Adipocyte (in vitro differentiated cells): ENCODE data around the gene CRB2.
A peak's percentile ranks its signal among the peaks of the same experiment; 100 is the strongest.
"Not testable (repeated sequence)": the region's sequence is repeated elsewhere in the genome, so short reads cannot be mapped to it uniquely, and the experiment has no call there.

ENCODE experiments used
- DNase-seq: peaks from one replicate; pipeline ENCODE4 v3.0.0-alpha.2; 2015; ENCODE audit warnings: low read depth
- H3K27me3 ChIP-seq: replicated peaks from 2 replicates; pipeline ENCODE4 v1.7.0; 2013; ENCODE audit warnings: mild to moderate bottlenecking, low read length, moderate library complexity; ENCODE audit not compliant: control insufficient read depth, insufficient read depth
- H3K36me3 ChIP-seq: 2 replicates; pipeline ENCODE4 v1.7.0; 2013; ENCODE audit warnings: low read length, mild to moderate bottlenecking, moderate library complexity; ENCODE audit not compliant: control insufficient read depth, insufficient read depth, severe bottlenecking
- H3K4me1 ChIP-seq: 2 replicates; pipeline ENCODE4 v1.7.0; 2013; ENCODE audit warnings: mild to moderate bottlenecking, low read length, moderate library complexity; ENCODE audit not compliant: control insufficient read depth, insufficient read depth
- H3K4me3 ChIP-seq: 2 replicates; pipeline ENCODE4 v1.7.0; 2013; ENCODE audit warnings: mild to moderate bottlenecking, low read length, moderate library complexity
- H3K9ac ChIP-seq: 2 replicates; pipeline ENCODE4 v1.7.0; 2013; ENCODE audit warnings: mild to moderate bottlenecking, low read length, moderate library complexity
- H3K9me3 ChIP-seq: 2 replicates; pipeline ENCODE4 v1.7.0; 2013; ENCODE audit warnings: mild to moderate bottlenecking, low read length, moderate library complexity; ENCODE audit not compliant: control insufficient read depth

CRB2 gene

DNA sequence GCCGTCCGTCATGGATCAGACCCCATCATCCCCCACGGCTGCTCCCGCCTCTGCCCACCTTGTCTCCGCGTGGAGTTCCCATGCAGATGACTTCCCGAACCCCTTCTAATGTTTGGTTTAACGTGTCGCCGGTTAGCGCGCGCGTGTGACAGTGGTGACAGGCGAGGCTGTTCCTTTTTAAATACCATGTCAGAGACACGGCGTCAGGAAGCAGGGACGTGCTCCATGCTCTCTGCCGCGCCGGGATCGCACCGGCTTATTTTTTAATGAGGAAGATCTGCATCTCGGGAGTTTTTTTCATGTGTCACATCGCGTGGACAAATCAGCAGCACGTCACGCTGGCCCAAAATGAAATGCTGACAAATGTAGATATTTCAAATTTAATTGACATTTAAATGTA is 35.9 kb downstream of the CRB2 start:
- Histone ChIP-seq H3K4me3 (no peak overlapping the region), H3K27me3 (peaks cover 13% of the 10 kb centered on the region), H3K9ac (no peak overlapping the region), H3K4me1 (no peaks in the 10 kb centered on the region), H3K9me3 (peaks cover 6% of the 10 kb centered on the region), H3K36me3 (no peaks in the 10 kb centered on the region)
- DNase-seq, result no peak

DNA sequence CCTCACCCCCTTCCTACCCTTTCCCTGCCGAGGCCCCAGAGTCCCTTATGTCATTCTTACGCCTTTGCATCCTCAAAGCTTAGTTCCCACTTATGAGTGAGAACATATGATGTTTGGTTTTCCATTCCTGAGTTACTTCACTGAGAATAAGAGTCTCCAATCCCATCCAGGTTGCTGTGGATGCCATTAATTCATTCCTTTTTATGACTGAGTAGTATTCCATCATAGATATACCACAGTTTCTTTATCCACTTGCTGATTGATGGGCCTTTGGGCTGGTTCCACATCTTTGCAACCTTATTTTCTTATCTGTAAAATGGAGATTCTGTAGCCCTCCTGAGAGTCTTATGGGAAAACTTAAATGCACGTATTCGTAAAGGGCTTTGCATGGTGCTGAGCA is 36.8 kb downstream of the CRB2 start:
- Histone ChIP-seq H3K4me3 (no peak overlapping the region), H3K9me3 (peaks cover 6% of the 10 kb centered on the region), H3K9ac (no peak overlapping the region), H3K27me3 (peaks cover 12% of the 10 kb centered on the region), H3K36me3 (no peaks in the 10 kb centered on the region), H3K4me1 (no peaks in the 10 kb centered on the region)
- DNase-seq, result no peak

DNA sequence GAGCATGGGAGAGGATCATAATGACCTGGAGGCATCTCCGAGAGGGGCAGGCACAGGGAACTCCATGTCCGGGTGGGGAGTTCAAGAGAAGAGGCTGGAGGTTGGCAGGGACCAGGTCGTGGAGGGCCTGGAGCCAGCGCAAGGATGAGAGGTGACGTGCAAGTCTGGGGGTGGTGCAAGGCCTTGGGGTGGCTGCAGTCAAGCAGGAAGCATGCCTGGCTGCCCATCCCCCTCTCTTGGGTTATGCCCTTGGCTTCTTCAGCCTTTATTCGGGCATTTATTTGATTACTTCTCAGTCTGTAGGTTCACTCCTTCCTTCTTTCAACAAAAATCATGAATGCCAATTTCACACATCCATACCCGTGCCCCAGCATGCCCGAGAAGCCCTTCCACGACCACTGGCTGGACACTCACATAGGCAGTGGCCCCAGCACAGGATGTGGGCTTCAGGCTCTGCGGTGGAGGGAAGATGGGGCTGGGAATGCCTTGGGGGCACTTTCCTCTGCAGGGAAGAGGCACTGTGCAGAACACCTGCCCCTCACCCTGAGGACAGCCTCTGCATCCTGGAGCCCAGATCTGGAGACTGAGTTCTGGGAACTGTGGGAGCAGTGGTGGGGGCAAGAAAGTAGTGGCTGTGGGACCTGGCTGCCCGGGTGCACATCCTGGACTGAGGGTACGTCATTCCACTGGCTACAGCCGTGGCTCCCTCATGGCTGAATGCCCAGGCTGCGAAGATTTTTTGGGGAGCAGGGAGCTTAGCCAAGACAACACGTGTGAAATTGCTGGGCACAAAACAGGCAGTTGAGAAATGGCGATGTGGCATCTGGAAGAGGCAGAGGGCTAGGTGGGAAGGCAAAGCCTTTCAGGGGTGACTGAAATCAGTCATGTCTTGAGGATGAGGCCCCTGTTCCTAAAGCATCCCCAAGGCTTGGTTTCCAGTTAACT is 38.6 kb downstream of the CRB2 start:
- Histone ChIP-seq H3K4me1 (no peaks in the 10 kb centered on the region), H3K36me3 (no peaks in the 10 kb centered on the region), H3K9ac (no peak overlapping the region), H3K27me3 (peaks cover 4% of the 10 kb centered on the region), H3K9me3 (peaks cover 6% of the 10 kb centered on the region), H3K4me3 (no peak overlapping the region)
- no peak for DNase-seq

DNA sequence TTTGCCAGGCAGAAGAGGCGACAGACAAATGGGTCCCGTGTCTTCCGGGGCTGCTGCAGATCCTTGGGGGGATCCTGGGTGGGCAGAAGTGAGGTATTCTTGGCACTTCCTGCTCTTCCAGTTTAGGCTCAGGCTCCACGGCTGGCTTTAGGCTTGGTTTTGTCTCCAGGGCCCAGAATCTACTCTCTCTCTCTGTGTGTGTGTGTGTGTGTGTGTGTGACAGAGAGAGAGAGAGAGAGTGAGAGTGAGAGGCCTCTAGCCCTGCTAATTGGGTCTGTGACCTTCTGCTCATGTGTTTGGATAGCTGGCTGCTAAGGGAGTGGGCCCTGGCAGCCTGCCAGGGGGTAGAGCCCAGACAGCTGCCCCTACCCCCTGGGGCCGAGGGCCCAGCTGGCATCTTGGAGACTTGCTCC is 39.3 kb downstream of the CRB2 start:
- Histone ChIP-seq H3K4me1 (no peaks in the 10 kb centered on the region), H3K9ac (no peak overlapping the region), H3K4me3 (no peak overlapping the region), H3K36me3 (no peaks in the 10 kb centered on the region), H3K27me3 (no peaks in the 10 kb centered on the region), H3K9me3 (peaks cover 6% of the 10 kb centered on the region)
- DNase-seq, result no peak

DNA sequence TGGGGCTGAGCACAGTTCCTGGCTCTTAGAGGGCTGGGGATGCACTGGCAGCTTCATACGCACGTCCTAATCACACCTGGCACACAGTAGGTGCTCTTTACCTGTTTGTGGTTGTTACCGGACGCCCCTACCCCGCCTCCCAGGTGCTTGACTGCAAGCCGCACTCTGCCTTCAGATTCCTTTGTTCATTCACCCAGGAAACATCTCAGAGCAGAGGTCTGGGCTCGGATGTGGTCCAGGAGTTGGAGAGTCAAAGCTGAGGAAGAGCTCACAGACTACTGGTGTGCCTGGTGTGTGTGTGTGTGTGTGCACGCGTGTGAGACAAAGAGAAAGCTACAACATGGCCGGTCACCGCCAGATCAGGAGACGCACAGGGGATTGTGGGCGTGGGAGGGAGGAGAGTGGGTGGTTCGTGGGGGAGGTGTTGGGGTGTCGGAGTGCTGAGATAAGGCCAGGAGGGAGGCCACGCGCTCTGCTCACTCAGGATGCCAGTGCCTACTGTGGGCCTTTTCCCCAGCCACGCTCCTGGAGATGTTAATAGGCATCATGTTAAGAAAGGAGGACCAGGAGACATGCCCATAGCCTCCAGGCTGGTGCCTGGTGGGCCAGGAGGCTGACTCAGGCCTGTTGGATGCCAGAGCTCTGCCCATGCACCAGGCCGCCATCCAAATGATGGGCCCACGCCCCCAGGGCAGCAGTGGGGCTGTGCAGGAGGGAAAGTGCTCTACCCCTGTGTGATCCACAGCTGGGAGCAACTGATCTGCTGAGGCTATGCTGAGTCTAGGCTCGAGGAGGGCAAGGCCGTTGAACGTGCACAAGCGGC is 39.9 kb downstream of the CRB2 start:
- H3K9ac ChIP-seq, result no peak overlapping the region
- no peaks in the 10 kb centered on the region for H3K36me3 ChIP-seq
- H3K4me1 ChIP-seq, result no peaks in the 10 kb centered on the region
- no peak overlapping the region for H3K4me3 ChIP-seq
- H3K27me3 ChIP-seq, result no peaks in the 10 kb centered on the region
- DNase-seq, result no peak
- peaks cover 6% of the 10 kb centered on the region for H3K9me3 ChIP-seq

DNA sequence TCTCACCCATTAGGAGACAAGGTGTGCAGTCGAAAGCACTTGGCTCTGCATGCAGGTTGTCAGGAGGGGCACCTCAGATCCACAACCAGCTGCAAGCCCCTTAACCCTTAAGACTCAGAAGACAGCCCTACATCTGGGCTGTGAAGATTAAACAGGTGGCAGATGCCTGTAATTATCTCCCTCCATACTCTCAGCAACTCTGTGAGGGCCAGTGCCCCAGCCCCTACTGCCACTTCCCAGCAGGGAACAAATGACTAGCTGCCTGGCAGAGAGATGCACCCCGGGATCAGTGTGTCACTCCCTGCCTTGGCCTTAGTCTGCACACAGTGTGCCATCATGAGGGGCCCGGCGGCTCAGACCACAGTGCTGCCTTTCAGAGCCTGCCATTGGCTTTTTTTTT is 42.0 kb downstream of the CRB2 start:
- Histone ChIP-seq H3K4me3 (no peak overlapping the region), H3K9ac (no peak overlapping the region), H3K27me3 (no peaks in the 10 kb centered on the region), H3K36me3 (no peaks in the 10 kb centered on the region), H3K4me1 (no peaks in the 10 kb centered on the region), H3K9me3 (peaks cover under 1% of the 10 kb centered on the region)
- no peak for DNase-seq

DNA sequence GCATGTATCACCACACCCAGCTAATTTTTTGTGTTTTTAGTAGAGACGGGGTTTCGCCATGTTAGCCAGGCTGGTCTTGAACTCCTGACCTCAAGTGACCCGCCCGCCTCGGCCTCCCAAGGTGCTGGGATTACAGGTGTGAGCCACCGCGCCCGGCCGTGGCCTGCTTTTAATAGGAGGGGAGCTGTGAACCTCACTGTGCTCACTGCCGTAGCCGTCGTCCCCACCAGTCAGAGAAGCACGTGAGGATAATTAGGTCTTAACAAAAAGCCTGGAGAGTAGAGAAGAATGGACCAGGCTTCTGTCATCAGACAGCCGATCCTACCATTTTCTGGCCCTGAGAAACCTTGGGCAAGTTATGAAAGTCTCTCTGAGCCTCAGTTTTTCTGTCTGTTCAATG is 42.9 kb downstream of the CRB2 start:
- not testable (repeated sequence) for H3K4me1 ChIP-seq, H3K9me3 ChIP-seq, H3K4me3 ChIP-seq, H3K36me3 ChIP-seq, DNase-seq, H3K9ac ChIP-seq, H3K27me3 ChIP-seq

DNA sequence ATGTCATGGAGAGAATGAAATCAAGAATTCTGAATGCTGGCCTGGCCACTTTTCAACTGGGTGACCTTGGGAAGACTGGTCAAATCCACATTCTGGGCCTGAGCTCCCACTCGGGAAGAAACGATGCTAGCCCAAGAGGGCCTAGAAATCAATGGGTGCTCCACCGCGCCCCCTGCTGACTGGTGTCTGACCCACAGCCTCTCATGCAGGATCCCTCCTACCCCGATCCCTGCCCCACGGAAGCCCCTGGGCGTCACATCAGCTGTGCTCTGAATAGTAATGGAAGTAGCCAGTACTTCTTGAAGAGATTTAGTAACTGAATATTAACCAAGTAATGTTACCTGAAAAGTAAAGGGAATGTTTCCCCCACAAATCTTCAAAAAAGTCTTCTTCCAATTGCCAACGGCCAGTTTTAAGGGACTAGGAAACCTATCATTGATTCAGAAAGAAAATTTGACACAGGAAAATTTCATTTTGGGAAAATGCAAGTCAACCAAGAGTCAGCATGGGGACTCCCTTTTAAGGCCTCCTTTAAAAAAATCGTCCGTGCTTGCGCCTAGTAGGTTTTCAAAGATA is 43.9 kb downstream of the CRB2 start:
- no peaks in the 10 kb centered on the region for H3K9me3 ChIP-seq
- H3K4me1 ChIP-seq, result no peaks in the 10 kb centered on the region
- H3K4me3 ChIP-seq, result no peak overlapping the region
- H3K36me3 ChIP-seq, result no peaks in the 10 kb centered on the region
- no peaks in the 10 kb centered on the region for H3K27me3 ChIP-seq
- no peak overlapping the region for H3K9ac ChIP-seq
- no peak for DNase-seq

DNA sequence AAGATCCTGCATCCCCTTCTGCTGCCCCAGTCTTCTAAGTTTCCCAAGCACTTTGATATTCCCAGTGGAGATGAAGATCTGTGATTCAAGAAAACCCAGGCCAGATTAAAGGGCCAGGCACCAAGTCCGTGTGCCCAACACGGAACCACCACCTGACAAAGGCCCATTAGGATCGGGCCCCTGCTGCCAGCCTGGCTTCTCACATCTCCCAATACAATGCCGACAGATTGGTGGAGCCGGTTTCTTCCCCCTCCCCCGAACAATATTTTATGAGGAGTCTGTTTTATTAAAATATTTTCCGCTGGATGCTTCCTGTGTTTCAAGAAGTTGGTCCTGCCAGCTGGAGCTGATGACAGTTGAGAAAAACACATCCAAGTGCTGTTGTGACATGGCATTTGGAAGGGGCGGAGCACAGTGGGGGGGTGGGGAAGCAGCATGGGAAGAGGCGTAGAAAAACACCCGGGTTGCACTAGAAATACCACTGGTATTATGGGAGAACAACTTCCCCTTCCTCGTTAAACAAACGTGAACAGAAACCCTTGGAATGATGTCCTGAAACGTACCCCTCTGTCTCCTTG is 45.0 kb downstream of the CRB2 start:
- no peaks in the 10 kb centered on the region for H3K27me3 ChIP-seq
- no peak for DNase-seq
- H3K9ac ChIP-seq, result no peak overlapping the region
- no peak overlapping the region for H3K4me3 ChIP-seq
- H3K9me3 ChIP-seq, result no peaks in the 10 kb centered on the region
- no peaks in the 10 kb centered on the region for H3K4me1 ChIP-seq
- no peaks in the 10 kb centered on the region for H3K36me3 ChIP-seq

DNA sequence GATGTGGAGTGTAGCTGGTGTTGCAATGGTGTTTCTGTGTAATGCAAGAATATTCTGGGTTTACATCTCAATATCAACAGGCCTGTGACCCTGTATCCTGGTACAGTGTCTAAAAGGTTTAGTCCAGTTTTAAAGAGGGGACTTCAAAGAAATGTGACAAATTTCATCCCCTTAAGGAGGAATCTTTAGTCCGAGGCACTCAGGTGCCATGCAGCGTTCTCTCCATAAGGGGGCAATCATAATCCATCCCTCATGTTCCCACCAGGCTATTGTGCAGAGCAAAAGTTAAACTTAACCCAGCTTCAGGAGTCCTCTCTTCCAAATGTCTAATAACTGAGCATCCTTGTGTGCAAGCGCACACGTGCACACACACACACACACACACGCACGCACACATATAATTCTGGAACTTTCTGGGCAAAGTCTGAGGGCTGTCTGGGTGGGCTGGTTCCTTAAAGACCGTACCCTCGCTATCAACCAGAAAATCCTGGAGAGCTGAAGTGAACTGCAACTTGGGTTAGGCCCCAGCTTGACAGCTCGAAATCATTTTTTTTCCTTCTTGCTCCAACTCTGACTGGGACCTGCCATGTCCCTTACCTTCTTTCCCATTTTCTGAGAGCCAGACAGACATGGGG is 46.0 kb downstream of the CRB2 start:
- peak; percentile 68 for DNase-seq
- Histone ChIP-seq H3K9me3 (no peaks in the 10 kb centered on the region), H3K27me3 (no peaks in the 10 kb centered on the region), H3K4me3 (no peak overlapping the region), H3K36me3 (no peaks in the 10 kb centered on the region), H3K9ac (no peak overlapping the region), H3K4me1 (no peaks in the 10 kb centered on the region)
